Activated T-cell treated with anti-CD3 and anti-CD28 coated beads, Interleukin-2, amount 50 U/mL, for 72 hours (primary cell): ENCODE data around the gene TNPO1. TPM values are rescaled to one million over a fixed set of nuclear protein-coding genes. Genes with fewer than 3 reads are reported as not detected.
A peak's percentile ranks its signal among the peaks of the same experiment; 100 is the strongest.

Source experiments
- ATAC-seq, 2 donors: fragments of 150-1000 bp; cut with Tn5 transposase; replicated peaks in 1 of 2; 2 replicates each; pipeline ENCODE4 v1.10.0; 2021; ENCODE audit warnings: moderate library complexity in 2 of 2, mild to moderate bottlenecking in 1 of 2
- DNase-seq, 2 donors: peaks; one replicate each; pipeline ENCODE4 v3.0.0; 2021 to 2022; ENCODE audit warnings: mixed read lengths in 1 of 2
- H3K27ac Mint-ChIP-seq: one replicate; pipeline ENCODE4 v1.8.0; 2022; ENCODE audit warnings: mild to moderate bottlenecking, moderate library complexity, mixed read lengths
- H3K27me3 Mint-ChIP-seq: one replicate; pipeline ENCODE4 v1.8.0; 2022; ENCODE audit warnings: low read depth, mixed read lengths
- H3K36me3 Mint-ChIP-seq, 2 donors: one replicate each; pipeline ENCODE4 v1.8.0; 2022; ENCODE audit warnings: mixed read lengths in 2 of 2, mild to moderate bottlenecking in 1 of 2; ENCODE audit not compliant: insufficient read depth in 2 of 2
- H3K4me1 Mint-ChIP-seq: one replicate; pipeline ENCODE4 v1.8.0; 2022; ENCODE audit warnings: low read depth, mixed read lengths
- H3K4me3 Mint-ChIP-seq, 2 donors: one replicate each; pipeline ENCODE4 v1.8.0; 2022; ENCODE audit warnings: mild to moderate bottlenecking in 2 of 2, mixed read lengths in 2 of 2, moderate library complexity in 2 of 2
- H3K9me3 Mint-ChIP-seq, 2 donors: one replicate each; pipeline ENCODE4 v1.8.0; 2022; ENCODE audit warnings: mixed read lengths in 2 of 2
- total RNA-seq, 2 donors: library from RNA; stranded (reverse); gene quantifications; one replicate each; pipeline ENCODE4 v1.2.3, GENCODE V29; 2022

The TNPO1 gene
- total RNA-seq, 2 donors from 2014 or later, result 92.6 to 114 TPM

DNA sequence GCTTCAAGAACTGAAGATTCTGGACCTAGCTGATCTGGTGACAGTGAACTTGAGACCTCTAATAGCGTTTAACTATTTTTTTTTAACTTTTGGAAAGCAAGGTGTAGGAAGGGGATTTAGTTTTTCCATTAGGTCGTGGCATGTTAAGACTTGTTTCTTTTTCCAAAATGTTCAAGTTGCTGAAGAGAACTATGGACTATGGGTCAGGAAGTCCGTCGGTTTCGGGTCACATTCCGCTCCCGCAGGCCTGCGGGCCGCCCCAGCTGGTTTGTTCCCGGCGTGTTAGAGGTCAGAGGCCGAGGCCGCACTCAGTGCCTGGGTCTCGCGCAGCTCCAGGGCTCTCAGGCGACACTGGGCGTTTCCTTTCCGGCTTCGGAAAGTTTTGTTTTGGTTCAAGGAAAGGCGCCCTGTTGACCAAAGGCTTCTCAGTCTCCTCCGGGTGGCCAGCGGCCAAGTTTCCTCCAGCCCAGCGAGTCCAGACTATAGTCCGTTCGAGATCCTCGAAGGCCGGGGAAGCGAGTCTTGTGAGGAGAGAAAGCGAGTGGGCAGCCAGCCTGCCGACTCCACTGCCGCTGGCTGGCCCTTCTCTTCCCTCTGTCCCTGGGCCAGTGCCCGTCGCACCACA lies 138.8 kb downstream of the TNPO1 start:
- Mint-ChIP-seq H3K36me3 (peaks cover 3% of the 10 kb centered on the region in 2 donors), H3K4me3 (peak overlapping the region; percentile 94 to 97), H3K4me1 (peaks cover 20% of the 10 kb centered on the region), H3K27ac (peak overlapping the region; percentile 94), H3K9me3 (no peaks in the 10 kb centered on the region), H3K27me3 (peaks cover 60% of the 10 kb centered on the region)
- no peak for DNase-seq
- peak; percentile 59 to 61 for ATAC-seq

DNA sequence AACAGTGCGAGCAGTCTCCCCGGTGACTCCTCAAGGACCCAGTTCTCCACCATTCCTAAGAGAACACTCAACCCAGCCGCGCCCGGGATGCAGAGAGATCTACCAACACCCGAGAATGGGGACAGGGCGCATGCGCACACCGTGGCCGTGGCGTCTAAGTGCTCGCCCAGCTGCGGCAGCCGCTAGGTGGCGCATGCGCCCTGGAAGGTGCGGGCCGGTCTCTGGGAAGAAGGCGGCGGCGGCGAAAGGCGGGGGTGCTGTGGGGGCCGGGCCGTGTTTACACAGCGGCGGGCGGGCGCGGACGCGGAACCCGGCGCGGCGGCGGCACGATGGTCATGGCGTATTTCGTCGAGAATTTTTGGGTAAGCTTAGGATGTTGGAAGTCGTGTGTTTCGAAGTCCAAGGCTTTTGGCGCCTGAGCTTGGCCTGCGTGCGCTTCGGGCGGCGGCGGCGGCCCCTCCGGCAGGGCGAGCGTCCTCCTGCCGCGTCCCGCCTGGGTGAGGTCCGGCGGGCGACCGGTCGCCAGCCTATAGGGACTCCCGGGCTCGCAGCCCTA lies 139.4 kb downstream of the TNPO1 start, which contains the start of gene FCHO2:
TSS of gene FCHO2 (plus strand) at position 274 of the 556 bp plus-strand sequence. CDS start at position 330, 56 bp downstream.
- H3K9me3 Mint-ChIP-seq, result no peaks in the 10 kb centered on the region
- peaks cover 3% of the 10 kb centered on the region in 2 donors for H3K36me3 Mint-ChIP-seq
- ATAC-seq (peak; percentile 98), DNase-seq (peak; percentile 96 to 98)
- H3K27ac Mint-ChIP-seq, result peak within 1 kb of the TSS; percentile 94
- H3K27me3 Mint-ChIP-seq, result peaks cover 60% of the 10 kb centered on the region
- peak within 1 kb of the TSS; percentile 94 to 97 for H3K4me3 Mint-ChIP-seq
- H3K4me1 Mint-ChIP-seq, result peaks cover 20% of the 10 kb centered on the region

DNA sequence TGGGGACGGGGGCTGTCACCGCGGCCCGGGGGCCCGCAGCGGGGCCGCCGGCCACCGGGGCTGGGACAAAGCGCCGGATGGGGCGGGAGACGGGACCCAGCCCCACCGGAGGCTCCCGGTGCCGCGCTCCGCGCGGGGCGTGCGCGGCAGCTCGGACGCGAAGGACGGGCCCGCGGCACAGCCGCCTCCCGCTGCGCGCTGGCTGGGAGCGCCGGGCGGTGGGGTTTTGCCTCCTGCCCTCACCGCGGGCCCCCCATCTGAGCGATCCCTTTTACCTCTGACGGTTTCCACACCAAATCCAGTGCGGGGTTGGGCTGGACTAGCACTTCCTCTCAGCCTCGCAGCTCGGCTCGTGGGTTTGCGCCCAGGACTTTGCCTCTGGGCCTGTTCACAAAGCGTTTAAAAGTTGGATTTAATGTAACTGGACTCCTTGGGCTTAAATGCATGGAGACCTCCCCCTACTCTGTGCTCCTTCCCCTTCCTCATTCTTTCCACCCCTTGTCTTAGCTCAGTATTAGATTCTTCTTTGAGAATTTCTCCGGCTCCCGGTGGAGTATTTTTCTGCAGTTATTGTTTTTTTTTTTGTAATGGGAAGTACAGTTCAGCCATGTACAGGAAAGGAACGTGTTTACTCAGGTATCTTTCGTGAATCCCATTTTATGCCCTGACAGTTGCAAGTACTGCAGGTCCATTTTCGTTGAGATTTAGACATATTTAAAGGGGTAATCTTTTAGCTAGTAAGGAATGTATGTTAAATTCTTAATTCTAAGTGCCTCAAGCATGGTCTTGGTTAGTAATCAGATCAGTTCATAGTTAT lies 140.1 kb downstream of the TNPO1 start:
- H3K27ac Mint-ChIP-seq, result peak overlapping the region; percentile 52
- H3K36me3 Mint-ChIP-seq, result peaks cover 3% of the 10 kb centered on the region in 2 donors
- peak; percentile 59 to 64 for ATAC-seq
- DNase-seq, result peak; percentile 22 to 46
- peaks cover 60% of the 10 kb centered on the region for H3K27me3 Mint-ChIP-seq
- peaks cover 20% of the 10 kb centered on the region for H3K4me1 Mint-ChIP-seq
- H3K4me3 Mint-ChIP-seq, result peak overlapping the region; percentile 94
- H3K9me3 Mint-ChIP-seq, result no peaks in the 10 kb centered on the region

DNA sequence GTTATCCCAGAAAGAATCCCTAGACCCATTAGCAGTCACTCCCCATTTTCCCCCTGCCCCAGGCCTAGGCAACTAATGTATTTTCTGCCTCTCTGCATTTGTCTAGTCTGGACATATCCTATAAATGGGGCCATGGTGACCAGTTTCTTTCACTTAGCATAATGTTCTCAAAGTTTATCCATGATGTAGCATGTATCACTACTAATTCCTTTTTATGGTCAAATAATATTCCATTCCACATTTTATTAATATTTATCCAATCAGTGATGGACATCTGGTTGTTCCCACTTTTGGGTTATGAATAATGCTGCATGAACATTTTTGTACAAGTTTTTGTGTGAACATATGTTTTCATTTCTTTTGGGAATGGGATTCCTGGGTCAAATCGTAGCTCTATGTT lies 140.9 kb downstream of the TNPO1 start:
- no peak overlapping the region for H3K27ac Mint-ChIP-seq
- H3K27me3 Mint-ChIP-seq, result peaks cover 67% of the 10 kb centered on the region
- ATAC-seq, result no peak

DNA sequence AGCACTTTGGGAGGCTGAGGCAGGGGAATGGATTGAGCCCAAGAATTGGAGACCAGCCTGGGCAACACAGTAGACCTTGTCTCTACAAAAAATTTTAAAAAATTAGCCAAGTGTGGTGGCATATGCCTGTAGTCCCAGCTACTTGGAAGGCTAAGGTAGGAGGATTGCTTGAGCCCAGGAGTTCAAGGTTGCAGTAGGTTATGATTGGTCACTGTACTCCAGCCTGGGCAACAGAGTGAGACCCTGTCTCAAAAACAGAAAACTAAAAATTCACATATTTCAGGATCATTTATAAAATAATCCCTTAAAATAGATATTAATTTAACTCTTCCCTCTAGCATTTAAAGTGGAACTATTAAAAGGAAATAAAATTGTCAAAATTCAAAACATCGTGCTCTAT lies 142.8 kb downstream of the TNPO1 start:
- no peak overlapping the region for H3K27ac Mint-ChIP-seq
- no peak for DNase-seq
- no peak for ATAC-seq
- H3K36me3 Mint-ChIP-seq, result peaks cover 3 to 4% of the 10 kb centered on the region in 2 donors
- no peak overlapping the region for H3K4me3 Mint-ChIP-seq
- H3K4me1 Mint-ChIP-seq, result peaks cover 20% of the 10 kb centered on the region
- H3K9me3 Mint-ChIP-seq, result no peaks in the 10 kb centered on the region
- peaks cover 61% of the 10 kb centered on the region for H3K27me3 Mint-ChIP-seq

More for the DNA sequence above, 140.9 kb downstream of the TNPO1 start:
- H3K36me3 Mint-ChIP-seq, result peaks cover 3 to 4% of the 10 kb centered on the region in 2 donors
- H3K9me3 Mint-ChIP-seq, result no peaks in the 10 kb centered on the region
- DNase-seq, result no peak
- H3K4me1 Mint-ChIP-seq, result peaks cover 20% of the 10 kb centered on the region
- peak overlapping the region; percentile 84 to 94 for H3K4me3 Mint-ChIP-seq

Other genes starting within 250 kb of the TNPO1 start
- gene FCHO2, start 139.4 kb downstream of the TNPO1 start, total RNA-seq, result 1 to 10 TPM; 2.3 to 2.4 TPM